ENCODE measurements around the gene MX2. TPM values are rescaled to one million over a fixed set of nuclear protein-coding genes. Genes with fewer than 3 reads are reported as not detected.
A peak's percentile ranks its signal among the peaks of the same experiment; 100 is the strongest.

The MX2 gene
- total RNA-seq, 1 experiment from 2014 or later: 5.7 TPM

DNA sequence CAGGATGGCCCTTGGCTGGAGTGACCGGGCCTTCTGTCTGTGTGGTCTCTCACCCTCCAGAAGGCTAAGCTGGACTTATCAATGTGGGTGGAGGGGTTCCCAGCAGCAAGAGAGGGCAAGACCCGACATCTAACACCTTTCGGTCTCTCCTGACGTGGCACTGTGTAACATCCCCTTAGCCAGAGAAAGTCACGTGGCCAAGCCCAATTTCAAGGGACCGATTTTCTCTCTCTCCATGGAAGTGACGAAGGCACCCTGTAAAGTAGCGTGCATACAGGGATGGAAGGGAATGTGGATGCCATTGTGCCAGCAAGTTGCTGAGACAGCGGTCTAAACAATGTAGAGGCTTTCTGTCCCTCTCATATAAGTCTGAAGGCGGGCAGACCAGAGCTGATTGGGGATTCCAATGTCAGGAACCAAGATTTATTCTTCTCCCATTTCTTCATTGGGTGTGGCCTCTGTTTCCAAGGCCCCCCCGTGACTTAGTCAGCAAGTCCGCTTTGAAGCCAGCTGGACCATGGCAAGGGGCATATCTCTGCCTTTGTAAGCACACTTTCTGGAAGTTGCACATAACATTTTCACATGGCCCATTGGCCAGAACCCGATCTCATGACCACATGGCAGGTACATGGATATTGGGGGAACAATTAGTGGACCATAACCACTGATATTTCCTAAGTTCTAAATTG is 76.7 kb downstream of the MX2 start:
- DNase-seq (ENCODE audit: low read depth): no peak

DNA sequence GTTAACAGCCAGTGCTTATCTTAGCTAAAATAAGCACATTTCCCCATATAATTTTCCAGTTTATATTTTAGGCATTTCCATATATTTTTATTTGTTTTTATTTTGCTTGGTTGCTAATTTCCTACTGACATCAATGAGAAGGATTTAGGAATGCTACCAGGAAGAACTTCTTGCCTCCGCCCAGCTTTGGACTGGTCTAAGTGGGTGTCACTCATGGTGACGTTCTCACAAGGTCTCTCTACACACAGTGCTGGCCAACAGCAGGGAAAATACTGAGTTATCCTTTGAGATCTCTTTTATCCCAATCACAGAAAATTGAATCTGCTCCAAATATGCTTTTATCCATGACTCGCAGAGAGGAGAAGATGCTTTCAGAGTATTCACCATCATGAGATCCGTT is 77.4 kb downstream of the MX2 start:
- DNase-seq (ENCODE audit: low read depth): no peak

DNA sequence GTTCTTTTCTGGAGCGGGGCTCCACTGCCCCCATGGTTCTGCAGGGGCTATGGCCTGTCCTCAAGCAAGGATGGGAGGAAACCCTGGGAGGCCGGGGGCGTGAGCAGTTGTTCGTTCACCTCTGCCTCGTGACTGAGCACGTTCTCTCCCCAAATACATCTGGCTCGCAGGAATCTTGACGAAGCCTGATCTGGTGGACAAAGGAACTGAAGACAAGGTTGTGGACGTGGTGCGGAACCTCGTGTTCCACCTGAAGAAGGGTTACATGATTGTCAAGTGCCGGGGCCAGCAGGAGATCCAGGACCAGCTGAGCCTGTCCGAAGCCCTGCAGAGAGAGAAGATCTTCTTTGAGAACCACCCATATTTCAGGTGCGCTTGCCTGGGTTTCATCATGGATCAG is 79.7 kb downstream of the MX2 start:
- no peak for DNase-seq (ENCODE audit: low read depth)

DNA sequence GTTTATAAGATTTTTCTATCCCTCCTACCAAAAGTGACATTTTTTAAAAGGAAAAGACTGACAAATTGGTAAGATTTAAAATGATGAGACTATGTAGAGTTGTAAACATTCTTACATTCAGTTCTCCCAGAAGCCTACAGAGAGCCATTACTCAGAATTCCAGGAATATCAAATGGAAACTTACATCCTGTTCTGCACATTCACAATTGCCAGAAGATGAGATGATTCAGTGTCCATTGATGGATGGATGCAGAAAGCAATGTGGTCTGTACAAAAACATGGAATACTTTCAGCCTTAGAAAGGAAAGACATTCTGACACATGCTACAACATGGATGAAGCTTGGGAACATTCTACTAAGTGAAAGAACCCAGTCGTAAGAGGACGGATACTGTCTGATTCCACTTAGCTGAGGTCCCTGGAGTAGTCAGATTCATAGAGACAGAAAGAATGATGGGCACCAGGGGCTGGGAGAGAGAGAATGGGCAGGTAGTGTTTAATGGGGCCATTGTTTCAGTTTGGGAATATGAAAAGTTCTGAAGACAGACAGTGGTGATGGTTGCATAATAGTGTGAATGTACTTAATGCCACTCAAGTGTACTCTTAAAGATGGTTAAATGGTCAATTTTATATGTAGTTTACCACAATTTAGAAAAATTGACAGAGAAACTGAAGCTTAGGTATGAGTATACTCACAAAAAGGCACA is 80.8 kb downstream of the MX2 start:
- no peak for DNase-seq (ENCODE audit: low read depth)

- DNase-seq (ENCODE audit: low read depth): no peak
These were observed 81.7 kb downstream of the MX2 start for GRCh38 chr21:41443562-41443961.

DNA sequence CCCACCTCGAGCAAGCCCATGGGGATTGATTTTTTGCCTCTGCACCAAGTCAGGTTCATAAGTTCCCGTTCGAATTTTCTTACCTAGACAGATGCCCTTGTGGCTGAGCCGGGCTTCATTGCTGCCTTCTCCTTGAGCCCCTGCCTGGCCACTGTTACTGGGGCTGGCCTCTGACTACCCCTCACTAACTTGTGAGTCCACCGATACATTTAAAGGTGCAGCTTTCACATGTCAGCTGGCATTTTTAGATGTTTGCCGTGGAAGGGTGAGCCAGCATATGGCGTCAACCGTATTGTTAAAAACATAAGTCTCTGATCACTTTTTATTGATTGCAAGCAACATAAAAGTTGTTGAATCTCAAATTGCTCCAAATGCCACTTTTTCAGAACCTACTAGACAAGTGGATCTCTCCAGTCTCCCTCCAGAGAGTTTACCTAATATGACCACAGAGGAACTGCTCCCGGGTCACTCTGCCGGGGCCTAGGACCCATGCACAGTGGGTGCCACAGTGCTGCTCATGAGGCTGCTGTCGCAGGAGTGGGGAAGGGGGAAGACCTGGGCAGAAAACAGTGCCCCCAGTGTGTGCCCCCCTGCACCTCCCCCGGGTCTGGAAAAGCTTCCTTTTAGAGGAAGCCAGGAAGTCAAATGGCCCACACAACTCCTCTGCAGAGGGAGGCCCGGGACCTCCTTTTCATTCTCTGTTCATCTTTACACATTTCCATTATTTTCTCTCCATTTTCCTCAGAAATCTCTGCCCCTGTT is 83.1 kb downstream of the MX2 start:
- DNase-seq (ENCODE audit: low read depth): no peak

GRCh38 chr21:41445465-41445862 is 83.6 kb downstream of the MX2 start:
- DNase-seq (ENCODE audit: low read depth): no peak

GRCh38 chr21:41446586-41446985 is 84.8 kb downstream of the MX2 start:
- DNase-seq (ENCODE audit: low read depth): peak; percentile 66

DNA sequence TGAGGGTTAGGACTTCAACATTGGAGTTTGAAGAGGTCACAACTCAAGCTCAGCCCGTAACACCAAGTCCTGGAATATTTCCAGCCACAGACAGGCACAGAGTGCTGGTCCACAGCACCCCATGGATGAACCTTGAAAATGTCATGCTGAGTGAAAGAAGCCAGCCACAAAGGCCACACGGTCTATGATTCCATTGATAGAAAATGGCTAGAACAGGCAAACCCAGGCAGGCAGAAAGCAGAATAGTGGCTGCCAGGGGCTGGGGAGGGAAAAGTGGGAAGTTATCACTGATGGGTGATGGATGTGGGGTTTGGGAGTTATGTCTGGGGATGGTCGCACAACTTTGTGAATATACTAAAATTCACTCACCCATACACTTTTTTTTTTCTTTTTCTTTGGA is 85.5 kb downstream of the MX2 start:
- DNase-seq (ENCODE audit: low read depth): no peak

GRCh38 chr21:41449613-41450012 is 87.8 kb downstream of the MX2 start:
- no peak for DNase-seq (ENCODE audit: low read depth)

GRCh38 chr21:41451753-41452676 is 90.2 kb downstream of the MX2 start:
- no peak for DNase-seq (ENCODE audit: low read depth)

DNA sequence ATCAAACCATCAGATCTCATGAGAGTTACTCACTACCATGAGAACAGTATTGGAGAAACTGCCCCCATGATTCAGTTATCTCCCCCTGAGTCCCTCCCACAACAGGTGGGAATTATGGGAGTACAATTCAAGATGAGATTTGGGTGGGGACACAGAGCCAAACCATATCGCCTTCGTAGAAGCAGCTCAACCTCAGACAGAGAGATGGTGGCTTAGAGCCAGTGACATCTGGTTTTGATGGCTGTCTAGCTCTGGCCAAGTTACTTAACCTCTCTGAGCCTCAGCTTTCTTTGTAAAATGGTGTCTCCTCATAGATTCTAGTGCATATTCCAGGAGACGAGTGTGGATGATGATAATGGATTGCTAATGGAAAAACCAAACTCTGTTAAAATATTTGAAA is 91.4 kb downstream of the MX2 start:
- no peak for DNase-seq (ENCODE audit: low read depth)

DNA sequence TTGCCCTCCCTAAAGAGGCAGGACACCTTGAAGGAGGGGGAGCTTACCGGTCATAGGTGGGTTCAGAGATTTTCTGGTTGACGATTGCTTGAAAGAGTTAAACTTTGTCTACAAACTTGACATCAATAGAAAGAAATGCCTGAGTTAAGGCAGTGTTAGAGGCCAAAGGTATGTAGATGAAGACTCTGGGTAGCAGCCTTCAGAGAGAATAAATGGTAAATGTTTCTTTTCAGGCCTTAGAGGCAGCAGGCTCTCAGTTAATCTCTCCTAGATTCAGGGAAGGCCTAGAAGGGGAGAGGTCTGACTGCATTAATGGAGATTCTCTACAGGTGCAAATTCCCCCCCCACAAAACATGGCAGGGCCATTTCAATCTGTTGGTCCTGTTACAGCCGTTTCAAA is 91.9 kb downstream of the MX2 start:
- no peak for DNase-seq (ENCODE audit: low read depth)

- no peak for DNase-seq (ENCODE audit: low read depth)
These were observed 96.3 kb downstream of the MX2 start for GRCh38 chr21:41458121-41458520.

- DNase-seq (ENCODE audit: low read depth): no peak
These were observed 96.7 kb downstream of the MX2 start for GRCh38 chr21:41458559-41458958.

Other genes starting within 250 kb of the MX2 start
- gene BACE2, start 193.9 kb upstream of the MX2 start, total RNA-seq (2014; rRNA removed; shearing (Covaris generic)): 70.5 and 74.0 TPM in 2 replicates
- gene FAM3B, start 45.2 kb upstream of the MX2 start, total RNA-seq (2014; rRNA removed; shearing (Covaris generic)): 0.23 and 2.8 TPM in 2 replicates
- 38.7 and 84.1 TPM in 2 replicates for gene MX1, start 64.2 kb downstream of the MX2 start, total RNA-seq (2014; rRNA removed; shearing (Covaris generic))
- 7.3 and 9.0 TPM in 2 replicates for gene TMPRSS2, start 146.1 kb downstream of the MX2 start, total RNA-seq (2014; rRNA removed; shearing (Covaris generic))